Measurements from ENCODE around the gene LRPAP1. TPM values are rescaled to one million over a fixed set of nuclear protein-coding genes. Genes with fewer than 3 reads are reported as not detected.

Gene LRPAP1
- total and polyA plus RNA-seq, 3 experiments from 2014 or later: 89.0 to 140 (median 94.9) TPM

- no peak for DNase-seq
- ChIA-PET POLR2A (interaction anchor here (1.2 kb wide), 1 partner anchor 16 kb away, joined by 3 read pairs; no protein-coding TSS in a partner anchor), CTCF (no interaction called here)
- Mint-ChIP-seq H3K36me3 (peaks cover 1 to 42% (median 5%) of the 10 kb centered on the region in 3 donors), H3K4me3 (peak overlapping the region; percentile 86 to 100 (median 99)), H3K27ac (peak overlapping the region in 6 of 8 donors; percentile 19 to 89 (median 54)), H3K9me3 (peaks cover 0 to 8% (median 4%) of the 10 kb centered on the region in 5 donors), H3K4me1 (peaks cover 32 to 62% (median 38%) of the 10 kb centered on the region in 3 donors), H3K27me3 (peaks cover 8 to 10% of the 10 kb centered on the region in 2 donors)
- H3K27me3 ChIP-seq (ENCODE audit: insufficient read depth, low read length, poor library complexity, severe bottlenecking): no peaks in the 10 kb centered on the region
- peak overlapping the region; percentile 73 for H3K27ac ChIP-seq (ENCODE audit: low read depth, low read length)
- peaks cover 32% of the 10 kb centered on the region for H3K4me1 ChIP-seq (ENCODE audit: insufficient read depth, low read length)
- H3K4me3 ChIP-seq (ENCODE audit: low read length): peak overlapping the region; percentile 74
- H3K9me3 ChIP-seq (ENCODE audit: low read length): no peaks in the 10 kb centered on the region
- H3K36me3 ChIP-seq (ENCODE audit: insufficient read depth, low read length): no peaks in the 10 kb centered on the region
These were observed 824 bp downstream of the LRPAP1 start for GRCh38 chr4:3531318-3531878.

- Mint-ChIP-seq H3K9me3 (peaks cover 0 to 6% (median 3%) of the 10 kb centered on the region in 5 donors), H3K36me3 (peaks cover 1 to 45% (median 5%) of the 10 kb centered on the region in 3 donors), H3K4me1 (peaks cover 32 to 62% (median 41%) of the 10 kb centered on the region in 3 donors), H3K27ac (peak overlapping the region in 3 of 8 donors; percentile 19 to 64 (median 44)), H3K4me3 (peak overlapping the region; percentile 86 to 100 (median 99)), H3K27me3 (peaks cover 8 to 10% of the 10 kb centered on the region in 2 donors)
- DNase-seq: peak in 1 of 5 donors; percentile 42
- ChIA-PET CTCF (no interaction called here), POLR2A (interaction anchor here (1.2 kb wide), 1 partner anchor 15 kb away, joined by 3 read pairs; no protein-coding TSS in a partner anchor)
- peaks cover 32% of the 10 kb centered on the region for H3K4me1 ChIP-seq (ENCODE audit: insufficient read depth, low read length)
- no peaks in the 10 kb centered on the region for H3K9me3 ChIP-seq (ENCODE audit: low read length)
- no peaks in the 10 kb centered on the region for H3K27me3 ChIP-seq (ENCODE audit: insufficient read depth, low read length, poor library complexity, severe bottlenecking)
- H3K27ac ChIP-seq (ENCODE audit: low read depth, low read length): peak overlapping the region; percentile 73
- no peaks in the 10 kb centered on the region for H3K36me3 ChIP-seq (ENCODE audit: insufficient read depth, low read length)
- peak overlapping the region; percentile 74 for H3K4me3 ChIP-seq (ENCODE audit: low read length)
These were observed 1.5 kb downstream of the LRPAP1 start for GRCh38 chr4:3530663-3531254.

- Histone ChIP-seq H3K36me3 (ENCODE audit: insufficient read depth, low read length) (no peaks in the 10 kb centered on the region), H3K4me1 (ENCODE audit: insufficient read depth, low read length) (peaks cover 32% of the 10 kb centered on the region), H3K27ac (ENCODE audit: low read depth, low read length) (no peak overlapping the region), H3K4me3 (ENCODE audit: low read length) (no peak overlapping the region), H3K9me3 (ENCODE audit: low read length) (no peaks in the 10 kb centered on the region), H3K27me3 (ENCODE audit: insufficient read depth, low read length, poor library complexity, severe bottlenecking) (no peaks in the 10 kb centered on the region)
- Mint-ChIP-seq H3K4me1 (peaks cover 33 to 67% (median 41%) of the 10 kb centered on the region in 3 donors), H3K9me3 (peaks cover 0 to under 1% (median 0%) of the 10 kb centered on the region in 5 donors), H3K36me3 (peaks cover 0 to 51% (median under 1%) of the 10 kb centered on the region in 3 donors), H3K27me3 (peaks cover 1 to 4% of the 10 kb centered on the region in 2 donors), H3K27ac (peak overlapping the region in 2 of 8 donors; percentile 6 to 8), H3K4me3 (peak overlapping the region; percentile 41 to 99 (median 98))
- DNase-seq: peak in 1 of 5 donors; percentile 34
- CTCF ChIA-PET: no interaction called here
- POLR2A ChIA-PET: no interaction called here
These were observed 2.2 kb downstream of the LRPAP1 start for GRCh38 chr4:3530051-3530450.

GRCh38 chr4:3529363-3529762 lies 2.9 kb downstream of the LRPAP1 start:
- peaks cover 33 to 71% (median 41%) of the 10 kb centered on the region in 3 donors for H3K4me1 Mint-ChIP-seq
- POLR2A ChIA-PET: no interaction called here

GRCh38 chr4:3527914-3528876 lies 4.0 kb downstream of the LRPAP1 start:
- Histone ChIP-seq H3K4me3 (ENCODE audit: low read length) (no peak overlapping the region), H3K27me3 (ENCODE audit: insufficient read depth, low read length, poor library complexity, severe bottlenecking) (no peaks in the 10 kb centered on the region), H3K36me3 (ENCODE audit: insufficient read depth, low read length) (peaks cover 8% of the 10 kb centered on the region), H3K27ac (ENCODE audit: low read depth, low read length) (no peak overlapping the region), H3K4me1 (ENCODE audit: insufficient read depth, low read length) (peaks cover 32% of the 10 kb centered on the region), H3K9me3 (ENCODE audit: low read length) (no peaks in the 10 kb centered on the region)
- Mint-ChIP-seq H3K4me3 (peak overlapping the region in 2 of 7 donors; percentile 15 to 66), H3K9me3 (no peaks in the 10 kb centered on the region), H3K27ac (peak overlapping the region in 1 of 8 donors; percentile 19), H3K36me3 (peaks cover 0 to 66% (median 0%) of the 10 kb centered on the region in 3 donors), H3K27me3 (no peaks in the 10 kb centered on the region), H3K4me1 (peaks cover 32 to 66% (median 37%) of the 10 kb centered on the region in 3 donors)
- POLR2A ChIA-PET: no interaction called here
- peak in 1 of 5 donors; percentile 41 for DNase-seq
- CTCF ChIA-PET: no interaction called here

More at GRCh38 chr4:3529363-3529762, 2.9 kb downstream of the LRPAP1 start:
- Mint-ChIP-seq H3K36me3 (peaks cover 0 to 57% (median 0%) of the 10 kb centered on the region in 3 donors), H3K27ac (no peak overlapping the region), H3K9me3 (no peaks in the 10 kb centered on the region), H3K27me3 (peaks cover 0 to 4% of the 10 kb centered on the region in 2 donors), H3K4me3 (peak overlapping the region in 4 of 7 donors; percentile 41 to 99 (median 80))
- Histone ChIP-seq H3K9me3 (ENCODE audit: low read length) (no peaks in the 10 kb centered on the region), H3K36me3 (ENCODE audit: insufficient read depth, low read length) (peaks cover 4% of the 10 kb centered on the region), H3K4me1 (ENCODE audit: insufficient read depth, low read length) (peaks cover 32% of the 10 kb centered on the region), H3K27me3 (ENCODE audit: insufficient read depth, low read length, poor library complexity, severe bottlenecking) (no peaks in the 10 kb centered on the region), H3K27ac (ENCODE audit: low read depth, low read length) (no peak overlapping the region), H3K4me3 (ENCODE audit: low read length) (no peak overlapping the region)
- peak in 1 of 5 donors; percentile 42 for DNase-seq
- CTCF ChIA-PET: no interaction called here

GRCh38 chr4:3527101-3527913 lies 4.9 kb downstream of the LRPAP1 start:
- no peaks in the 10 kb centered on the region for H3K9me3 Mint-ChIP-seq
- H3K4me3 Mint-ChIP-seq: peak overlapping the region in 1 of 7 donors; percentile 28
- peaks cover 32 to 59% (median 34%) of the 10 kb centered on the region in 3 donors for H3K4me1 Mint-ChIP-seq
- no peaks in the 10 kb centered on the region for H3K27me3 Mint-ChIP-seq
- no peak overlapping the region for H3K27ac Mint-ChIP-seq
- Histone ChIP-seq H3K27ac (ENCODE audit: low read depth, low read length) (no peak overlapping the region), H3K36me3 (ENCODE audit: insufficient read depth, low read length) (peaks cover 8% of the 10 kb centered on the region), H3K9me3 (ENCODE audit: low read length) (no peaks in the 10 kb centered on the region), H3K4me1 (ENCODE audit: insufficient read depth, low read length) (peaks cover 27% of the 10 kb centered on the region), H3K27me3 (ENCODE audit: insufficient read depth, low read length, poor library complexity, severe bottlenecking) (no peaks in the 10 kb centered on the region), H3K4me3 (ENCODE audit: low read length) (no peak overlapping the region)
- ChIA-PET CTCF (no interaction called here), POLR2A (no interaction called here)
- peak in 1 of 5 donors; percentile 44 for DNase-seq
- H3K36me3 Mint-ChIP-seq: peaks cover 0 to 73% (median 0%) of the 10 kb centered on the region in 3 donors

- Histone ChIP-seq H3K27ac (ENCODE audit: low read depth, low read length) (no peak overlapping the region), H3K36me3 (ENCODE audit: insufficient read depth, low read length) (peaks cover 8% of the 10 kb centered on the region), H3K4me3 (ENCODE audit: low read length) (no peak overlapping the region), H3K9me3 (ENCODE audit: low read length) (no peaks in the 10 kb centered on the region), H3K27me3 (ENCODE audit: insufficient read depth, low read length, poor library complexity, severe bottlenecking) (no peaks in the 10 kb centered on the region), H3K4me1 (ENCODE audit: insufficient read depth, low read length) (peaks cover 22% of the 10 kb centered on the region)
- Mint-ChIP-seq H3K27ac (no peak overlapping the region), H3K27me3 (no peaks in the 10 kb centered on the region), H3K36me3 (peaks cover 0 to 74% (median 0%) of the 10 kb centered on the region in 3 donors), H3K9me3 (no peaks in the 10 kb centered on the region), H3K4me3 (no peak overlapping the region), H3K4me1 (peaks cover 26 to 52% (median 30%) of the 10 kb centered on the region in 3 donors)
- DNase-seq: peak in 1 of 5 donors; percentile 26
- POLR2A ChIA-PET: no interaction called here
- CTCF ChIA-PET: no interaction called here
These were observed 5.8 kb downstream of the LRPAP1 start for GRCh38 chr4:3526456-3526855.
